NK-92 treated with Interleukin-12 subunit alpha and Interleukin-12 subunit beta, amount 100 ng/mL, for 24 hours (cell line): Measurements from ENCODE around the gene BSDC1.

Experiments used
- DNase-seq: peaks from one replicate; lab custom pipeline; 2025; lab: John Stamatoyannopoulos, UW

Gene BSDC1

DNA sequence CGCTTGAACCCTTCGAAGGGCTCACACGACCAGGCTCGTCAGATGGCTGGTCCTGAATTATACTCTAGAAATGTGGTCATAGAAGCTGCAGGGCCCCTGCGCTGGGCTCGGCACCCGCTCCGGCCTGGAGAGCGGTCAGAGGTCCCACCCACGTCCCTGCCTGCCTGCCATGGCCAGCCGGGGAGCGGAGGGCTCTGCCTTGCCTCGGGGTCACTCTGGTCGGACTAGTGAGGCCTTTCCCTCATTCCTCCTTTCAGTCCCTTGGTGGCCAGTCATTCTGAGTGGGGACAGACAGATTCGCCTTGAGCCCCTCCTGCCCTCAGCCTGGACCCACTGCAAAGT, 57.7 kb downstream of the BSDC1 start:
- DNase-seq = no peak

DNA sequence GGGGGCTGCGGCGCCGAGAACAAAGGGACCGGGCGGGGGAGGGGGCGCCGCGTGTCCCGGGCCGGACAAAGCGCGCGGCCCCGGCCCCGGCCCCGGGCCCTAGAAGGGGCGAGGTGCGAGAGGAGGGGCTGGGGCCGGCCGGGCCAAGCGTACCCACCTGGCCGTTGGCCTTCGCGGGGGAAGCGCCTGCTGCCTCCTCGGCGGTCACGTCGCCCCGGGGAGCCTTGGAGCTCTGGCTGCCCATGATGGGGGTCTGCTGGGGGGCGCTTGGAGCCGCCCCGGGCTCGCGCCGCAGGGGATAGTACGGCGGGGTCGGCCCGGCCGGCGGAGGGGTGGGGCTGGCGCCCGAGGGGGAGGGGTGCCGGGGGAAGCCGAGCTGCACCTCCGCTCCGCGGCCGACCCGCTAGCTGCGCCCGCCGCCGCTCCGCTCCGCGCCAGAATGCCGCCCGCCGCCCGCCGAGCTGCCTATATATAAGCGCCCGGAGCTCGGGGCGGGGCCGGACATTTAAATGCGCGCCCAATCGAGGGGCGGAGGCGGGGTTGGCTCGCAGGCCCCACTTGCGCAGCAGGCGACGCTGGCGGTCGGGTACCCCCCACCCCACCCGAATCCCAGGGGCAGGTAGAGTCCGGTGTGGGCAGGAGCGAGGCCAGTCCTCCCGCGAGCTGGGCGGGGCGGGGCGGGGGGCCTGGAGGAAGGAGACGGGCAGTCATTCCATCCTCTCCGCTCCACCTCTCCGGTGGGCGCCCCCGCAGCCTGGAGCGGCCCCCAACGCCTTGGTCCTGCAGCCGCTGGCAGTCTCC, 58.3 kb downstream of the BSDC1 start, which contains the start of gene MARCKSL1:
Gene MARCKSL1 (minus strand): TSS at position 444 of the 801 bp plus-strand sequence. CDS start 200 bp downstream, at position 244.
- DNase-seq = no peak

DNA sequence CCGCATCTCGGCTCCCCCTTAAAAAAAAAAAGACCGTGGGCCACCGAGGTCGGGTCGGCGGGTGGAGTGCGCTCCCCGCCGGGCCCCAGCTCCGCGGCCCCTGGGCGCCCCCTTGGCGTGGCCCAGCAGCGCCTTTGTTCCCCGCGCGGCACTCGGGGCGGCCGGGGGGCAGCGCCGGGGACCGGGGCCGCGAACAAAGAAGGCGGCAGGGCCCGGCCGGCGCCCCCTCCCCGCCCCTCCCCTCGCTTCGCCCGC, 58.8 kb downstream of the BSDC1 start:
- no peak for DNase-seq

DNA sequence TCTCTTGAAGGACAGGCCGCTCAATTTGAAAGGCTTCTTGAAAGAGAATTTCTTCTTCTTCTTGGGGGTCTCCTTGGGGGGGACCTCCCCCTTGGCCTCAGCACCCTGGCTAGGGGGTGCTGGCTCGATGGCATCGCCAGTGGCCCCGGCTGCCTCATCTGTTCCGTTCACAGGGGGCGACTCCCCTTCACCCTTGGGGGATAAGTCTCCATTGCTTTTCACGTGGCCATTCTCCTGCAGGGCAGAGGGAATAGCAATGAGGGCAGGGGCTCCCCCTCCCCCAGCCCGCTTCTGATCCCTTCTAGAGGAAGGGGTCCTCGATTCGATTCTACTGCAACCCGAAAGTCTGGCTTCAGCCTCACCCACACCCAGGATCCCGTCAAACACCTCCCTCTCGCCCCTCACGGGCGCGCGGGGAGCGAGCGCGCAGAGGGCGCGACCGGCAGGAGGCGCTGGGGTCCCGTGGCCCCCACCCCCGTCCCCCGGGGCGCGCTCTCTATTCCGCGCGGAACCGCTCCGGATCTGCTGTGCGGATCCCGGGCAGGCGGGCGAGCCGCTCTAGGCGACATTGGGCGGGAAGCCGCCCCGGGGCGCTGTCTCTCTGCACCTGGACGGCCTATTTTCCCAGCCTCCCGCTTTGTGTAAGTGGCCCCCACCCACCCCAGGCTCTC, 59.2 kb downstream of the BSDC1 start:
- DNase-seq = no peak

DNA sequence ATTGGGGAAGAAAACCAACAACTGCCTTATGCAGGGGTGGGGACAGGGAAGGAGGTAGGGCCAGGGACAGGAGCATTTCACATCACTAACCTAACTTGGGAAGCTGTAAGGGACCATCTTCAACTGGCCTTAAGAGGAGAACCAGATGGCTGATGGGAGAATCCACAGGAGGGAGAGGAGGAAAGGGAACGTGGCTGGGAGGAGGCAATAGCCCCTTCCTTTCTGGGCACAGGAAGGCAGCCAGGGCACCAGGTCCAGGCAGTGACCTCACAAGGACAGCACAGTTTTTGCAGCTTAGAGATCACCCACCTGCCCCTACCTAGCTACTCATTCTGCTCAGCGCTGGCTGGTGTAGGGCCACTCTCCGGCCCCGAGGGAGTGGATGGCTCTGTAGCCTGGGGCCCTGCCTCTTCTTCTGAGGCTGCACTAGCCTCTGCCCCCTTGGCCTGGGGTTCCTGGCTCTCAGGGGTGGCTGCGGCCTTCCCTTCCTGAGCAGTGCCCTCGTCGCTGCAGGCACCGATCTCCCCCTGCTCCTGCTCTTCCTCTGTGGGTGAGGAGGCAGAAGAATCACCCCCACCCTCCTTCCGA, 59.9 kb downstream of the BSDC1 start:
- no peak for DNase-seq

DNA sequence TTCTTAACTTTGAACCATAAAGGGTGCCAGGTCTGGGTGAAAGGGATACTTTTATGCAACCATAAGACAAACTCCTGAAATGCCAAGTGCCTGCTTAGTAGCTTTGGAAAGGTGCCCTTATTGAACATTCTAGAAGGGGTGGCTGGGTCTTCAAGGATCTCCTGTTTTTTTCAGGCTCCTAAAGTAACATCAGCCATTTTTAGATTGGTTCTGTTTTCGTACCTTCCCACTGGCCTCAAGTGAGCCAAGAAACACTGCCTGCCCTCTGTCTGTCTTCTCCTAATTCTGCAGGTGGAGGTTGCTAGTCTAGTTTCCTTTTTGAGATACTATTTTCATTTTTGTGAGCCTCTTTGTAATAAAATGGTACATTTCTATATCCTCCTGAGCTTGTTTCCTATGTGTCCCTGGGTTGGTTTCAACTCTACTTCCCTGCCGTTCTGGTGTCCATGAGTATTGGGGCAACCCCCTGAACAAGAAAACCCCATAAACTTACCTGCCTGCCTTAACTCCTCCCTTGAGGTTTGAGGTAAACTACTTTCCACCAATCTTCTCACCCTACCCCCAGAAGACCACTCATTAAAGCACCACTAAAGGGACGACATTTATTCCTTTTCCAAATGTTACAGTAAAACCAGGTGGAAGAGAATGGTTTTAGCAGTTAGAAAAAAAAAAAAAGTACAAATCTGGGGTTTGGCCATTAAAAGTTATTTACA, 60.8 kb downstream of the BSDC1 start:
- DNase-seq = no peak

DNA sequence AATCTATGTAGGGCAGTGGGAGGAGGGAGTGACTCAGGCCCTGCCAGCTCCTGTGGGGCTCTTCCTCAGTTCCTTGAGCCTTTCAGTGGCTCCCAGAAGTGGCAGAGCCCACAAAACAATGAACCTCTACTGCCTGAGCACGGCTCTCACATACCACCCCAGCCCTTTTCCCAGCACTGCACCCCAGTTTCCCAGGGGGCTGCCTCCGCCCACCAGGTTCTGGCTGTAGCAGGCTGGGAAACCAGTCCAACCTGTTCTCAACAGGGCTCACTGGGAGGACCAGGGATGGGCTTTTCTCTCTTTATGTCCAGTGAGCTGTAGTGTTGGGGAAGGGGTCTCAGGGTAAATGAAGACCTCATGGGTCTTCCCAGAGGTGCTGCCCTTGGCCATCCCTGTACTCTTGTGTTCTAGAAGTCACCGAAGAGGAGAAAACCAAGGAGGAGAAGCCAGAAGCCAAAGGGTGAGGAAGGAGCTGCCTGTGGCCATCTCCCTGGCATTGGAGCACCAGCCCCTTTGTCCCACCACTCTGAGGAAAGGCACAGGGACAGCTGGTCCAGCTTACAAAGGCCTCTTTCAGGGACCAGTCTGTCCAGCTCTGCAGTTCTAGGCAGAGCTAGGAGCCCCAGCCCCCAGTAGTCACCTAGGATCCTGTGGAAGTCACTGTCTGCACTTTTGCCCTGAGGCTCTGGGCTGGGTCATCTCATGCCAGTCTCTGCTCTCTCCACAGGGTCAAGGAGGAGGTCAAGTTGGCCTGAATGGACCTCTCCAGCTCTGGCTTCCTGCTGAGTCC, 61.8 kb downstream of the BSDC1 start:
- DNase-seq = no peak

DNA sequence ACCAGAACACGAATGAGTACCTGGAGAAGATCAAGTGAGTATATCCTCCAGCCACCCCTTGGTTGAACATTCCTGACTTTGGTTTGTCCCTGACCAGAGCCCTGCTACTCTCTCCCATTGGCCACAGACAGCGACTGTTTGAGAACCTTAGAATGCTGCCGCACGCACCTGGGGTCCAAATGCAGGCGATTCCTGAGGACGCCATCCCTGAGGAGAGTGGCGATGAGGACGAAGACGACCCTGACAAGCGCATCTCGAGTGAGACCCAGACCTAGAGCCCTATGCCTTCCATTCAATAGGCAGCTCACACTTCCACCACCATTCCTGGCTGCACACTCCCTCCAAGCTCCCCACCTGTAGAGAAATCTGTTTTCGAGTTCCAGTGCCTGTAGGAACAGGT, 62.7 kb downstream of the BSDC1 start:
- DNase-seq = no peak

DNA sequence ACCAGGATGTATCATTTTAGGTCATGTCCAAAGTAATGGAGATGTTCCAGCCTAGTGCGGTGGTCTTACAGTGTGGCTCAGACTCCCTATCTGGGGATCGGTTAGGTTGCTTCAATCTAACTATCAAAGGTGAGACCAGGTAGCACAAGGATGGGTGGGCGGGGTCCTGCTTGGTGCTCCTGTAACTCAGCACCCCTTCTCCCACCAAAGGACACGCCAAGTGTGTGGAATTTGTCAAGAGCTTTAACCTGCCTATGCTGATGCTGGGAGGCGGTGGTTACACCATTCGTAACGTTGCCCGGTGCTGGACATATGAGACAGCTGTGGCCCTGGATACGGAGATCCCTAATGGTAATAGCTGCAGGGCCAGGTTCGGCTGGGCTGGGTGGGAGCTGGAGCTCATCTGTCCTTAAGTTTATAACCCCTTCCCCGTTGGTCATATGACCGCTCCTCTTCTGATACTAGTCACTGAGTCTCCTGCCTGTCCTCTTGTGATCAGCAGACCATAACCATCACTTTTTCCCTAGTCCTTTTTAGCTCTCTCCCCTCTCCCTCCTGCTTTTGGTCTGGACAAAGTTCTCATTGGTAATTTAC, 63.6 kb downstream of the BSDC1 start:
- DNase-seq = no peak

DNA sequence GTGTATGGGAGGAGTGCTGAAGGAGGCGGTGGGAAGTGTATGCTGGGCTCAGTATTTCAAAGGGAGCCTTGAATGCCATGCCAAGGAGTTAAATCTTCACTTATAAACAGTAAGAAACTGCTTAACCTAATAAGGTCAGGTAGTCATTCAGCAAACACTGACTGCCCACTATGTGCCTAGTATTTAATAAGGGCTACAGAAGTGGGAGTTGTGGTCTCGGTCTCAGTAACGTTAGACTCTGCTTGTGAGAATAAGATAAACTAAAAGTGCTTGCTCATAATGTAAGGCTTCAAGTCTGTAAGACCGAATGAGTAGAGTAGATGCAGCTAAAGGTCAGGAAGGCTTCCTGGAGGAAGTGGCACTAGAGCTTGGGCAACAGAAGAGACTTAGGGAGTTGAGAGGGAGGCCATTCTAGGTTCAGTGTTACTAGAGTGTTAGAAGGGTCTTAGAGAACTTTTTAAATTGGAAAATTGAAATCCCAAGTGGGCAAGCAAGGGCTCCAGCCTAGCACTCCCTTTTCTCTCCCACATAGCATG, 64.2 kb downstream of the BSDC1 start:
- no peak for DNase-seq

DNA sequence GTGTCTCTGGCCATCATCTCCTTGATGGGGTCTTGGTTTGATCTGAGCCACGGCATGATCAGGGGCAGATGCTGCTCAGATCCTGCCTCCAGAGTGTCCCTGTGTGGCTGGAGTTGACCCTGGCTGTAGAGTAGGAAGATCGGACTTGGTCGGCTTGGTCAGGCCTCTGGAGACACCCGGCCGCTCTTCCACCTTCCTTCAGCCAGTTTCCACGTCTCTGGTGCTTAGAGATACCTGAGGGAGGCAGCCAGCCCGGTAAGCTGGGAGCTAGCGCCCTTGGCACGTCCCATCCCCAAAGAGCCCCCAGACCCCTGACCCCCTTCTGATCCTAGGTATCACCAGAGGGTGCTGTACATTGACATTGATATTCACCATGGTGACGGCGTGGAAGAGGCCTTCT, 67.0 kb downstream of the BSDC1 start:
- DNase-seq = no peak

DNA sequence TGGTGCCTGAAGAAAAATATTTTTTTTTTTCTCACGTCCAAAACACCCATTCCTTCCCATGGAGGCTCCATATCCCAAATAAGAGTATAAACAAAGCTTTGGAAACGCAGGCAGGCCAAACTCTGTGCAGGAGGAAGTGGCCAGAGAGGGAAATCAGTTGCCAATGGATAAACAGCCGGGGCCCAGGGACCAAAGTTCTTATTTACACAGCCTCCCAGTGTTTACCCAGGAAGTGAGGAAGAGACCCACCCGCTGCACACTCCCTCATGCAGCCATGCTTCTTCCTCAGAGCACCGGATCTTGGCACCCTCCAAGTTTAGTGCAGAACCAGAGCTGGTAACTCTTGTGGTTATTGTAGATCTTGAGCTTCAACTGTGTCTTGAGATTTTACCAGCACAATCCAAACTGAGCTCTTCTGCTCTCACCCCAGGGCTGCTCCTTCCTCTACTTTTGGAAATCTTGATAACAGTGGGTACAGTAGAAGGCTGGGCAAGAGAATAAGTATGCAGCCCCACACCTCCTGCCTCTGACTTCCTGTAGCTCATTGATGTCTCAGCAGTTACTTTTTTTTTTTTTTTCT, 72.4 kb downstream of the BSDC1 start:
- no peak for DNase-seq

DNA sequence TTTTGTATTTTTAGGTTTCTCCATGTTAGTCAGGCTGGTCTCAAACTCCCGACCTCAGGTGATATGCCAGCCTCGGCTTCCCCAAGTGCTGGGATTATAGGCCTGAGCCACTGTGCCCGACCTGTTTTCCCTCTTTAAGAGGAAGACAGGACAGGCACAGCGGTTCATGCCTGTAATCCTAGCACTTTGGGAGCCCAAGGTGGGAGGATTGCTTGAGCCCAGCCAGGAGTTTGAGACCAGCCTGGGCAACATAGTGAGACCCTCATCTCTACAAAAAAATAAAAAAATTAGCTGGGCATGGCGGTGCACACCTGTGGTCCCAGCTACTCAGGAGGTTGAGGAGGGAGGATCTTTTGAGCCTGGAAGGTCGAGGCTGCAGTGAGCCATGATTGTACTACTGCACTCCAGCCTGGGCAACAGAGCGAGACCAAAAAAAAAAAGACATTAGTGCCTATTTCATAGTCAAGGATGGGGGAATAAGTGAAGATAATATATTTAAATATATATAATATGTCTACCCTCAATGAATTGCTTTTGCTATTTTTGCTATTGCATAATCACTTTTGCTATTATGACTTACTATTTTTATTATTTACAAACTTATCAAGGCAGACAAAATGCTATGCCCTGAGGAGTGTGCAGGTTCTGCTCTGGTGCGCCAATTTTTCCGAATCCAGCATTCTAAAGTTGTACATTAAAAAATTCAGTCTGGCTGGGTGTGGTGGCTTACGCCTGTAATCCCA, 75.9 kb downstream of the BSDC1 start:
- no peak for DNase-seq

DNA sequence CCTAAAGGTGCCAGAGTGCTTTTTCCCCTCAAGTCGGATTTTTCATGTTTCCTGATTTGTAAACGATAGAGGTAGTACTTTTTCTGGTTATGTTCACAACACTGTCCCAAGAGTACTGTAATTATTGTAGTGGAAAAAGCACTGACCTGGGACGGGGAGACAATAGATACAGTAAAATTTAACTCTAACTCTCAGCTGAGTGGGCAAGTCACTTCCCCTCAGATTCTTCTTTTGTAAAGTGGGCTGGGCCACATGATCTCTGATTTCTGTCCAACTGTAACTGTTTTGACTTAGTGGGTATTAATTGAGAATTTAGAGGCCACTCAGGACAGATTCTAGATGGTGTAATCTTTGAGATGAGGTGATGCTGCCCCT, 77.4 kb downstream of the BSDC1 start:
- DNase-seq = no peak
